ENCODE measurements around the gene COG1. TPM values are rescaled to one million over a fixed set of nuclear protein-coding genes. Genes with fewer than 3 reads are reported as not detected.

The COG1 gene
- total RNA-seq, 1 donor from 2014 or later, result 35.8 TPM

DNA sequence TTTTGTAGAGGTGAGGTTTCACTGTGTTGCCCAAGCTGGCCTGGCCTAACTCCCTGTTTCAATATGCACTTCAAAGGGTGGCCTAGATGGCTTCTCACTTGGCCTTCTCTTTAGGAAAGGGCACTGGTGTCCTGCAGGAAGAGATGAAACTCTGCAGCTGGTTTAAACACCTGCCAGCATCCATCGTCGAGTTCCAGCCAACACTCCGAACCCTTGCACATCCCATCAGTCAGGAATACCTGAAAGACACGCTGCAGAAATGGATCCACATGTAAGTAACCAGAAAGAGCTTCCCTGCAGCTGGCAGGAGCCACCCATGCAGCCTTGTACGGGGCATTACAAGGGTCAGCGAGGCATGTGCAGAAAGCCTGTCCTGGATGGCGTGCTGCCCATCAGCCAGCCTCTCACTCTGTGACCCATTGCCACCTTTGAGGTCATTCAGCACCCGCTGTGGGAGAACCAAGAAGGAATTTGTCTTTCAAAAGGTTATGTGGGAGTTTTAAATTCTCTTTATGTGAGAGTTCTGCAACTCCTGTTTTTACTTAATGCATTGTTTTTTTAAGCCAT, 7.0 kb downstream of the COG1 start:
- Mint-ChIP-seq H3K36me3 (ENCODE audit: low read depth) (peaks cover 48% of the 10 kb centered on the region), H3K4me3 (no peak overlapping the region), H3K27me3 (ENCODE audit: low read depth) (no peaks in the 10 kb centered on the region), H3K4me1 (peaks cover 14% of the 10 kb centered on the region), H3K9me3 (no peaks in the 10 kb centered on the region), H3K27ac (ENCODE audit: unreplicated experiment) (no peak overlapping the region)
- no peak for DNase-seq (ENCODE audit: low read depth, low spot score)
- no peak for TF ChIP-seq CTCF (conservative IDR thresholded peaks at IDR 0.05)

GRCh38 chr17:73200476-73200875, 7.6 kb downstream of the COG1 start:
- Mint-ChIP-seq H3K4me1 (peaks cover 12% of the 10 kb centered on the region), H3K27me3 (ENCODE audit: low read depth) (no peaks in the 10 kb centered on the region), H3K9me3 (no peaks in the 10 kb centered on the region), H3K36me3 (ENCODE audit: low read depth) (peaks cover 48% of the 10 kb centered on the region), H3K4me3 (no peak overlapping the region), H3K27ac (ENCODE audit: unreplicated experiment) (no peak overlapping the region)
- TF ChIP-seq CTCF (conservative IDR thresholded peaks at IDR 0.05), result no peak
- DNase-seq (ENCODE audit: low read depth, low spot score), result no peak

- no peaks in the 10 kb centered on the region for H3K9me3 Mint-ChIP-seq
- H3K4me3 Mint-ChIP-seq, result no peak overlapping the region
- H3K36me3 Mint-ChIP-seq (ENCODE audit: low read depth), result peaks cover 43% of the 10 kb centered on the region
- no peak for DNase-seq (ENCODE audit: low read depth, low spot score)
- peaks cover 9% of the 10 kb centered on the region for H3K4me1 Mint-ChIP-seq
- no peaks in the 10 kb centered on the region for H3K27me3 Mint-ChIP-seq (ENCODE audit: low read depth)
- H3K27ac Mint-ChIP-seq (ENCODE audit: unreplicated experiment), result no peak overlapping the region
- TF ChIP-seq CTCF (conservative IDR thresholded peaks at IDR 0.05), result no peak
Measured at GRCh38 chr17:73201215-73202069, 8.6 kb downstream of the COG1 start.

- H3K4me3 Mint-ChIP-seq, result no peak overlapping the region
Measured at GRCh38 chr17:73203135-73203787, 10.4 kb downstream of the COG1 start.

More at GRCh38 chr17:73203135-73203787, 10.4 kb downstream of the COG1 start:
- TF ChIP-seq CTCF (conservative IDR thresholded peaks at IDR 0.05), result no peak
- Mint-ChIP-seq H3K4me1 (peaks cover 6% of the 10 kb centered on the region), H3K27ac (ENCODE audit: unreplicated experiment) (no peak overlapping the region), H3K36me3 (ENCODE audit: low read depth) (peaks cover 33% of the 10 kb centered on the region), H3K27me3 (ENCODE audit: low read depth) (no peaks in the 10 kb centered on the region), H3K9me3 (no peaks in the 10 kb centered on the region)
- no peak for DNase-seq (ENCODE audit: low read depth, low spot score)
